ENCODE results near the gene HSD17B7.

Gene HSD17B7

GRCh38 chr1:162856260-162856659 lies 65.8 kb downstream of the HSD17B7 start:
- no peak for DNase-seq (ENCODE audit: low read depth in 2 of 3, low spot score in 2 of 3)

GRCh38 chr1:162857850-162858249 lies 67.3 kb downstream of the HSD17B7 start:
- DNase-seq (ENCODE audit: low read depth in 2 of 3, low spot score in 2 of 3) = no peak

- no peak for DNase-seq (ENCODE audit: low read depth in 2 of 3, low spot score in 2 of 3)
Observed at GRCh38 chr1:162859191-162859590, 68.7 kb downstream of the HSD17B7 start.

- DNase-seq (ENCODE audit: low read depth in 2 of 3, low spot score in 2 of 3) = no peak
Observed at GRCh38 chr1:162861101-162861500, 70.6 kb downstream of the HSD17B7 start, which contains the start of gene CCDC190. TSS of gene CCDC190 (minus strand) at chr1:162861175. CDS start at chr1:162859646, 1,529 bp downstream.

GRCh38 chr1:162861625-162862024 lies 71.1 kb downstream of the HSD17B7 start:
- DNase-seq (ENCODE audit: low read depth in 2 of 3, low spot score in 2 of 3) = no peak

All from activated CD8-positive, alpha-beta memory T cell treated with anti-CD3 and anti-CD28 coated beads for 48 hours (primary cell).